B cell (primary cell): Measurements from ENCODE around the gene GNAT2. TPM values are rescaled to one million over a fixed set of nuclear protein-coding genes. Genes with fewer than 3 reads are reported as not detected.

Experiments
- ATAC-seq: fragments of 200-7000 bp; cut with Tn5 transposase; one replicate; pipeline ENCODE4 v1.10.0; 2021; ENCODE audit warnings: low read depth, mild to moderate bottlenecking, moderate number of reproducible peaks, moderate library complexity
- CTCF ChIA-PET: fragments of 350-600 bp; sonication (Branson Sonifier 250); formaldehyde crosslinking; loops from one replicate; lab custom pipeline; 2021; ENCODE audit warnings: antibody characterized with exemption, inconsistent platforms; lab: Charles Lee
- POLR2A ChIA-PET: fragments of 350-600 bp; sonication (Branson Sonifier 250); formaldehyde crosslinking; loops from one replicate; lab custom pipeline; 2021; ENCODE audit warnings: antibody characterized with exemption; lab: Charles Lee
- DNase-seq: peaks from one replicate; pipeline ENCODE4 v3.0.0; 2013
- H2AFZ ChIP-seq: 2 replicates; pipeline ENCODE4 v1.6.1; 2012; ENCODE audit warnings: mild to moderate bottlenecking, low read depth, low read length; ENCODE audit not compliant: insufficient read depth, poor library complexity, severe bottlenecking
- H3K27ac ChIP-seq, 2 donors: 1 replicate in 1 of 2; 2 replicates in 1 of 2; pipeline ENCODE4 v1.5.1; 2012 to 2013; ENCODE audit warnings: low read length in 2 of 2, mild to moderate bottlenecking in 2 of 2, moderate library complexity in 1 of 2
- H3K27me3 ChIP-seq, 4 experiments: fragments of 200-600 bp in 1 of 4; sonication (generic) in 1 of 4; replicated peaks in 1 of 4; 1 replicate in 2 of 4; 2 replicates in 2 of 4; pipeline versions ENCODE4 v1.6.1 to v1.7.0; 2013 to 2016; ENCODE audit warnings: low read length in 3 of 4, mild to moderate bottlenecking in 2 of 4, mixed read lengths in 1 of 4, moderate library complexity in 1 of 4; ENCODE audit not compliant: insufficient read depth in 4 of 4, control insufficient read depth in 3 of 4; ENCODE audit errors: control extremely low read depth in 1 of 4
- H3K36me3 ChIP-seq, 2 experiments: replicated peaks in 1 of 2; 1 replicate in 1 of 2; 2 replicates in 1 of 2; pipeline versions ENCODE4 v1.6.1 to v1.7.1; 2013; ENCODE audit warnings: low read length in 1 of 2; ENCODE audit not compliant: insufficient read depth in 2 of 2, control insufficient read depth in 1 of 2; ENCODE audit errors: control extremely low read depth in 1 of 2, extremely low read depth in 1 of 2
- H3K4me1 ChIP-seq, 2 donors: fragments of 200-600 bp in 1 of 2; sonication (generic) in 1 of 2; 1 replicate in 1 of 2; 2 replicates in 1 of 2; pipeline versions ENCODE4 v1.5.1 to v1.6.1; 2013 to 2017; ENCODE audit warnings: low read length in 2 of 2; ENCODE audit not compliant: control insufficient read depth in 2 of 2, insufficient read depth in 2 of 2
- H3K4me2 ChIP-seq: replicated peaks from 2 replicates; pipeline ENCODE3; 2012; ENCODE audit warnings: mild to moderate bottlenecking, low read depth, low read length; ENCODE audit not compliant: poor library complexity, severe bottlenecking
- H3K4me3 ChIP-seq, 5 experiments: fragments of 200-600 bp in 1 of 5; sonication (generic) in 1 of 5; 1 replicate in 3 of 5; 2 replicates in 2 of 5; pipeline versions ENCODE4 v1.5.1 to v1.7.0; 2011 to 2016; ENCODE audit warnings: low read length in 4 of 5, mild to moderate bottlenecking in 4 of 5, low read depth in 2 of 5, control low read depth in 1 of 5, moderate library complexity in 1 of 5; ENCODE audit not compliant: insufficient read depth in 1 of 5; ENCODE audit errors: control extremely low read depth in 1 of 5, extremely low read depth in 1 of 5
- H3K79me2 ChIP-seq: fragments of 200-600 bp; sonication (generic); one replicate; pipeline ENCODE4 v1.6.0; 2016; ENCODE audit warnings: low read length; ENCODE audit not compliant: control insufficient read depth, insufficient read depth
- H3K9ac ChIP-seq: fragments of 200-600 bp; sonication (generic); 2 replicates; pipeline ENCODE4 v1.6.1; 2017; ENCODE audit warnings: mild to moderate bottlenecking, low read length, moderate library complexity
- H3K9me3 ChIP-seq, 3 donors: one replicate each; pipeline versions ENCODE4 v1.6.1 to v1.7.1; 2013; ENCODE audit warnings: low read length in 2 of 3; ENCODE audit not compliant: control insufficient read depth in 2 of 3, insufficient read depth in 1 of 3; ENCODE audit errors: control extremely low read depth in 1 of 3
- H4K20me1 ChIP-seq: 2 replicates; pipeline ENCODE4 v1.6.0; 2012; ENCODE audit warnings: mild to moderate bottlenecking, low read length; ENCODE audit not compliant: insufficient read depth, control insufficient read depth, poor library complexity, severe bottlenecking
- H3K27ac Mint-ChIP-seq: one replicate; pipeline ENCODE4 v1.8.0; 2021; ENCODE audit warnings: mixed read lengths
- H3K27me3 Mint-ChIP-seq: one replicate; pipeline ENCODE4 v1.8.0; 2021; ENCODE audit warnings: mixed read lengths
- H3K4me1 Mint-ChIP-seq: one replicate; pipeline ENCODE4 v1.8.0; 2021; ENCODE audit warnings: mixed read lengths
- H3K4me3 Mint-ChIP-seq: one replicate; pipeline ENCODE4 v1.8.0; 2021; ENCODE audit warnings: mixed read lengths
- H3K9me3 Mint-ChIP-seq: one replicate; pipeline ENCODE4 v1.8.0; 2022; ENCODE audit warnings: mixed read lengths; ENCODE audit not compliant: insufficient read depth
- EZH2 ChIP-seq: IDR thresholded peaks from 2 replicates; pipeline ENCODE4 v1.6.1; 2012; ENCODE audit warnings: borderline replicate concordance, low read depth, mild to moderate bottlenecking, moderate library complexity, low read length; ENCODE audit not compliant: insufficient read depth, poor library complexity, severe bottlenecking
- WGBS: methylation state at CpG from one replicate; pipeline ENCODE4 v1.1.5; 2013; ENCODE audit warnings: missing lambda C conversion rate; ENCODE audit not compliant: insufficient coverage; 5-methylcytosine and 5-hydroxymethylcytosine counted together
- intact Hi-C: fragments of 100-400 bp; cut with micrococcal nuclease; formaldehyde crosslinking; loops from one replicate; pipeline ENCODE4 v1.10.0; 2022
- polyA plus RNA-seq: library from polyadenylated mRNA; depleted of rRNA; stranded (reverse); fragments of >200 nt; gene quantifications from 2 replicates; pipeline ENCODE4 v1.2.3, GENCODE V29; 2012
- total RNA-seq, 2 donors: library from RNA; stranded (reverse); fragments of 120-200 nt in 1 of 2; gene quantifications; 1 replicate in 1 of 2; 2 replicates in 1 of 2; pipeline versions ENCODE4 v1.2.3 to v1.2.4, GENCODE V29; 2013 to 2022
- TF ChIP-seq, protein P1 (sequence below): fragments of 200-600 bp; IDR thresholded peaks from one replicate; pipeline ENCODE4 v1.8.0; 2022; ENCODE audit warnings: antibody characterized with exemption, mild to moderate bottlenecking

The GNAT2 gene
- total and polyA plus RNA-seq, 2 donors (not counting 1 experiment from before 2014, with no cell fraction given) = not detected

- CTCF ChIA-PET = interaction anchor here (2.7 kb wide), 1 partner anchor 20 kb away, joined by 10 read pairs; the partner anchor contains the start of gene GNAI3
- peaks cover 83% of the 10 kb centered on the region for H3K79me2 ChIP-seq
- ATAC-seq (no peak), DNase-seq (no peak)
- peaks cover 57% of the 10 kb centered on the region for H4K20me1 ChIP-seq
- no peak overlapping the region for H3K27ac ChIP-seq
- Mint-ChIP-seq H3K27ac (no peak overlapping the region), H3K9me3 (no peaks in the 10 kb centered on the region), H3K4me3 (no peak overlapping the region), H3K4me1 (peaks cover 34% of the 10 kb centered on the region), H3K27me3 (no peaks in the 10 kb centered on the region)
- H3K9ac ChIP-seq = peak overlapping the region; percentile 10
- POLR2A ChIA-PET = interaction anchor here (1.3 kb wide), 1 partner anchor 21 kb away, joined by 3 read pairs; the partner anchor contains the start of gene GNAI3
- H2AFZ ChIP-seq = peak overlapping the region; percentile 26
- H3K36me3 ChIP-seq = peaks cover 0 to 1% of the 10 kb centered on the region in 2 experiments
- WGBS = 100% methylated on average over 1 of the region's 1 CpG
- intact Hi-C loops = loop anchor here (2.0 kb wide), 1 partner anchor 21 kb away; the partner anchor contains the start of gene GNAI3
- no peak for TF ChIP-seq EZH2
- TF ChIP-seq, protein P1, sequence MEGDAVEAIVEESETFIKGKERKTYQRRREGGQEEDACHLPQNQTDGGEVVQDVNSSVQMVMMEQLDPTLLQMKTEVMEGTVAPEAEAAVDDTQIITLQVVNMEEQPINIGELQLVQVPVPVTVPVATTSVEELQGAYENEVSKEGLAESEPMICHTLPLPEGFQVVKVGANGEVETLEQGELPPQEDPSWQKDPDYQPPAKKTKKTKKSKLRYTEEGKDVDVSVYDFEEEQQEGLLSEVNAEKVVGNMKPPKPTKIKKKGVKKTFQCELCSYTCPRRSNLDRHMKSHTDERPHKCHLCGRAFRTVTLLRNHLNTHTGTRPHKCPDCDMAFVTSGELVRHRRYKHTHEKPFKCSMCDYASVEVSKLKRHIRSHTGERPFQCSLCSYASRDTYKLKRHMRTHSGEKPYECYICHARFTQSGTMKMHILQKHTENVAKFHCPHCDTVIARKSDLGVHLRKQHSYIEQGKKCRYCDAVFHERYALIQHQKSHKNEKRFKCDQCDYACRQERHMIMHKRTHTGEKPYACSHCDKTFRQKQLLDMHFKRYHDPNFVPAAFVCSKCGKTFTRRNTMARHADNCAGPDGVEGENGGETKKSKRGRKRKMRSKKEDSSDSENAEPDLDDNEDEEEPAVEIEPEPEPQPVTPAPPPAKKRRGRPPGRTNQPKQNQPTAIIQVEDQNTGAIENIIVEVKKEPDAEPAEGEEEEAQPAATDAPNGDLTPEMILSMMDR = no peak
- H3K4me2 ChIP-seq = peak overlapping the region; percentile 44
- H3K9me3 ChIP-seq = no peaks in the 10 kb centered on the region
- peaks cover 23 to 36% of the 10 kb centered on the region in 2 donors for H3K4me1 ChIP-seq
- H3K27me3 ChIP-seq = no peaks in the 10 kb centered on the region
- no peak overlapping the region for H3K4me3 ChIP-seq
These were observed 50.1 kb downstream of the GNAT2 start for GRCh38 chr1:109569323-109569722.

GRCh38 chr1:109567877-109568672 is 51.3 kb downstream of the GNAT2 start:
- Histone ChIP-seq H3K9ac (no peak overlapping the region), H3K9me3 (no peaks in the 10 kb centered on the region), H3K4me3 (no peak overlapping the region), H2AFZ (no peak overlapping the region), H3K4me1 (peaks cover 17 to 26% of the 10 kb centered on the region in 2 donors), H3K36me3 (no peaks in the 10 kb centered on the region), H3K27ac (no peak overlapping the region), H3K4me2 (peak overlapping the region; percentile 44), H3K79me2 (peaks cover 95% of the 10 kb centered on the region), H3K27me3 (no peaks in the 10 kb centered on the region), H4K20me1 (peaks cover 62% of the 10 kb centered on the region)
- Mint-ChIP-seq H3K27me3 (no peaks in the 10 kb centered on the region), H3K9me3 (no peaks in the 10 kb centered on the region), H3K27ac (no peak overlapping the region), H3K4me1 (peaks cover 31% of the 10 kb centered on the region), H3K4me3 (no peak overlapping the region)
- TF ChIP-seq, protein P1 = no peak
- no peak for TF ChIP-seq EZH2
- intact Hi-C loops = loop anchor here (2.0 kb wide), 1 partner anchor 19 kb away; the partner anchor contains the start of gene GNAI3
- DNase-seq (no peak), ATAC-seq (no peak)
- WGBS = 100% methylated on average over 1 of the region's 4 CpGs
- ChIA-PET CTCF (interaction anchor here (2.7 kb wide), 1 partner anchor 19 kb away, joined by 10 read pairs; the partner anchor contains the start of gene GNAI3), POLR2A (no interaction called here)
